PC-9 (cell line): ENCODE measurements around the gene TRIP11.

Experiments used
- EZH2 ChIP-seq: fragments of 200-600 bp; sonication (generic); IDR thresholded peaks from 2 replicates; pipeline ENCODE4 v1.8.0; 2017; ENCODE audit warnings: antibody characterized with exemption, low read depth
- TF ChIP-seq, protein P1 (sequence below): fragments of 200-600 bp; sonication (generic); conservative IDR thresholded peaks from 2 replicates; pipeline ENCODE4 v1.6.1; 2017; ENCODE audit warnings: mixed run types, antibody characterized with exemption, mild to moderate bottlenecking, moderate library complexity

DNA sequence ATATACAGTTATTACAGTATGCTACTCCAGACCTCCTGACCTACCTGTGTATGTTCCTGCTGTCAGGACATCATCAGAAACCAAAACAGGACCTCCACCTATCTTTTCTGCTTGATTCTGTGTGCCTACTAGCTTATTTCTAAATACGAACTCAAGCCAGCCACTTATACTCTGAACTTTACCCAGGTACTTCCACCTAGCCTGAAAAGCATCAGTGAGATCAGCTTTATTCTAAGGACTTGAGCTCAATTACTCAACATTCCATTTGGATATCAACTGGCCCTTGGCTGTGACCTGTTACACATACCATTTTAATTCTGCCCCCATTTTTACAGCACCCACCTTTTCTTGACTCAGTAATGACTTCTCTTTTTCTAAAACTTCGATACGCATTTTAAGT lies 29.2 kb downstream of the TRIP11 start:
- TF ChIP-seq, protein P1, sequence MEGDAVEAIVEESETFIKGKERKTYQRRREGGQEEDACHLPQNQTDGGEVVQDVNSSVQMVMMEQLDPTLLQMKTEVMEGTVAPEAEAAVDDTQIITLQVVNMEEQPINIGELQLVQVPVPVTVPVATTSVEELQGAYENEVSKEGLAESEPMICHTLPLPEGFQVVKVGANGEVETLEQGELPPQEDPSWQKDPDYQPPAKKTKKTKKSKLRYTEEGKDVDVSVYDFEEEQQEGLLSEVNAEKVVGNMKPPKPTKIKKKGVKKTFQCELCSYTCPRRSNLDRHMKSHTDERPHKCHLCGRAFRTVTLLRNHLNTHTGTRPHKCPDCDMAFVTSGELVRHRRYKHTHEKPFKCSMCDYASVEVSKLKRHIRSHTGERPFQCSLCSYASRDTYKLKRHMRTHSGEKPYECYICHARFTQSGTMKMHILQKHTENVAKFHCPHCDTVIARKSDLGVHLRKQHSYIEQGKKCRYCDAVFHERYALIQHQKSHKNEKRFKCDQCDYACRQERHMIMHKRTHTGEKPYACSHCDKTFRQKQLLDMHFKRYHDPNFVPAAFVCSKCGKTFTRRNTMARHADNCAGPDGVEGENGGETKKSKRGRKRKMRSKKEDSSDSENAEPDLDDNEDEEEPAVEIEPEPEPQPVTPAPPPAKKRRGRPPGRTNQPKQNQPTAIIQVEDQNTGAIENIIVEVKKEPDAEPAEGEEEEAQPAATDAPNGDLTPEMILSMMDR: no peak
- TF ChIP-seq EZH2: no peak
